ENCODE data around the gene C19orf38. TPM values are rescaled to one million over a fixed set of nuclear protein-coding genes. Genes with fewer than 3 reads are reported as not detected.
A peak's percentile ranks its signal among the peaks of the same experiment; 100 is the strongest.
"Not testable (repeated sequence)": the region's sequence is repeated elsewhere in the genome, so short reads cannot be mapped to it uniquely, and the experiment has no call there.

Gene C19orf38
- total and polyA plus RNA-seq, 2 experiments from 2014 or later: 0.20 to 0.22 TPM

GRCh38 chr19:10874024-10874423, 25.8 kb downstream of the C19orf38 start:
- 90% methylated on average over 1 of the region's 1 CpG for WGBS, 2 experiments (ENCODE audit: low coverage in 1 of 2, low lambda C conversion rate in 2 of 2, missing lambda C conversion rate in 2 of 2)
- H3K79me2 ChIP-seq (ENCODE audit: insufficient read depth): peaks cover 74% of the 10 kb centered on the region
- H3K9ac ChIP-seq: no peak overlapping the region
- peak overlapping the region; percentile 1 for H3K4me2 ChIP-seq (ENCODE audit: unreplicated experiment)
- no peaks in the 10 kb centered on the region for H3K27me3 ChIP-seq (replicated peaks; ENCODE audit: insufficient read depth)
- no peaks in the 10 kb centered on the region for H3K36me3 ChIP-seq (ENCODE audit: low read depth)
- TF ChIP-seq EZH2phosphoT487 (IDR thresholded peaks at IDR 0.05; ENCODE audit: insufficient read depth, low read depth): no peak
- TF ChIP-seq EZH2 (IDR thresholded peaks at IDR 0.05; ENCODE audit: insufficient read depth, poor library complexity, severe bottlenecking): no peak
- H3K4me3 ChIP-seq: no peak overlapping the region
- no peak for DNase-seq
- H3K4me1 ChIP-seq (ENCODE audit: insufficient read depth): peaks cover 10% of the 10 kb centered on the region
- no peaks in the 10 kb centered on the region for H3K9me2 ChIP-seq (ENCODE audit: insufficient read depth)
- H2AFZ ChIP-seq: no peak overlapping the region
- no peak overlapping the region for H3K27ac ChIP-seq
- no peaks in the 10 kb centered on the region; the same call in 1 of the 2 replicates for H4K20me1 ChIP-seq (ENCODE audit: insufficient read depth)
- no peaks in the 10 kb centered on the region for H3K9me3 ChIP-seq (ENCODE audit: low read depth)
- in situ Hi-C loops (cut with MboI): no loop called here
- H3F3A ChIP-seq (ENCODE audit: insufficient read depth): peaks cover 10% of the 10 kb centered on the region

- H3K36me3 ChIP-seq (ENCODE audit: low read depth): no peaks in the 10 kb centered on the region
- no peak overlapping the region for H3K4me3 ChIP-seq
- no peak overlapping the region for H3K9ac ChIP-seq
- H3F3A ChIP-seq (ENCODE audit: insufficient read depth): peaks cover 10% of the 10 kb centered on the region
- WGBS, 2 experiments (ENCODE audit: low coverage in 1 of 2, low lambda C conversion rate in 2 of 2, missing lambda C conversion rate in 2 of 2): 40 to 52% methylated on average over 10 of the region's 10 CpGs
- H3K4me2 ChIP-seq (ENCODE audit: unreplicated experiment): no peak overlapping the region
- H3K9me3 ChIP-seq (ENCODE audit: low read depth): no peaks in the 10 kb centered on the region
- H3K27ac ChIP-seq: no peak overlapping the region
- TF ChIP-seq EZH2phosphoT487 (IDR thresholded peaks at IDR 0.05; ENCODE audit: insufficient read depth, low read depth) (no peak), EZH2 (IDR thresholded peaks at IDR 0.05; ENCODE audit: insufficient read depth, poor library complexity, severe bottlenecking) (no peak)
- no peak overlapping the region for H2AFZ ChIP-seq
- DNase-seq: peak; percentile 31
- peaks cover 100% of the 10 kb centered on the region for H3K79me2 ChIP-seq (ENCODE audit: insufficient read depth)
- H3K9me2 ChIP-seq (ENCODE audit: insufficient read depth): no peaks in the 10 kb centered on the region
- no peaks in the 10 kb centered on the region for H3K27me3 ChIP-seq (replicated peaks; ENCODE audit: insufficient read depth)
- in situ Hi-C loops (cut with MboI): no loop called here
- no peaks in the 10 kb centered on the region; the same call in 1 of the 2 replicates for H4K20me1 ChIP-seq (ENCODE audit: insufficient read depth)
- H3K4me1 ChIP-seq (ENCODE audit: insufficient read depth): peaks cover 6% of the 10 kb centered on the region; the same call in 1 of the 2 replicates
These were observed 28.4 kb downstream of the C19orf38 start for GRCh38 chr19:10876459-10877240.

- H3K4me1 ChIP-seq (ENCODE audit: insufficient read depth); H4K20me1 ChIP-seq (ENCODE audit: insufficient read depth); H3K9me2 ChIP-seq (ENCODE audit: insufficient read depth); H3K36me3 ChIP-seq (ENCODE audit: low read depth); H3K9me3 ChIP-seq (ENCODE audit: low read depth); H3K9ac ChIP-seq; H3K27ac ChIP-seq; H2AFZ ChIP-seq; in situ Hi-C loops (cut with MboI); H3K4me3 ChIP-seq; H3K27me3 ChIP-seq (replicated peaks; ENCODE audit: insufficient read depth); H3K4me2 ChIP-seq (ENCODE audit: unreplicated experiment); H3F3A ChIP-seq (ENCODE audit: insufficient read depth); DNase-seq: not testable (repeated sequence)
- peaks cover 100% of the 10 kb centered on the region for H3K79me2 ChIP-seq (ENCODE audit: insufficient read depth)
- WGBS, 2 experiments (ENCODE audit: low coverage in 1 of 2, low lambda C conversion rate in 2 of 2, missing lambda C conversion rate in 2 of 2): 92 to 93% methylated on average over 9 of the region's 9 CpGs
These were observed 29.4 kb downstream of the C19orf38 start for GRCh38 chr19:10877608-10878007.

- Histone ChIP-seq H3K9ac (no peak overlapping the region), H3K4me2 (ENCODE audit: unreplicated experiment) (no peak overlapping the region), H3K27me3 (replicated peaks; ENCODE audit: insufficient read depth) (no peaks in the 10 kb centered on the region), H3K9me2 (ENCODE audit: insufficient read depth) (no peaks in the 10 kb centered on the region), H3F3A (ENCODE audit: insufficient read depth) (0 out of 2 replicates have a peak, but pooled peaks cover under 1% of the 10 kb centered on the region), H3K27ac (no peak overlapping the region), H3K79me2 (ENCODE audit: insufficient read depth) (peaks cover 100% of the 10 kb centered on the region), H3K9me3 (ENCODE audit: low read depth) (no peaks in the 10 kb centered on the region), H2AFZ (no peak overlapping the region), H3K4me3 (no peak overlapping the region), H3K4me1 (ENCODE audit: insufficient read depth) (peaks cover under 1% of the 10 kb centered on the region; the same call in 1 of the 2 replicates), H3K36me3 (ENCODE audit: low read depth) (no peaks in the 10 kb centered on the region), H4K20me1 (ENCODE audit: insufficient read depth) (no peaks in the 10 kb centered on the region; the same call in 1 of the 2 replicates)
- in situ Hi-C loops (cut with MboI): no loop called here
- TF ChIP-seq EZH2 (IDR thresholded peaks at IDR 0.05; ENCODE audit: insufficient read depth, poor library complexity, severe bottlenecking) (no peak), EZH2phosphoT487 (IDR thresholded peaks at IDR 0.05; ENCODE audit: insufficient read depth, low read depth) (no peak)
- WGBS, 2 experiments (ENCODE audit: low coverage in 1 of 2, low lambda C conversion rate in 2 of 2, missing lambda C conversion rate in 2 of 2): 83 to 87% methylated on average over 3 of the region's 3 CpGs
- no peak for DNase-seq
These were observed 30.0 kb downstream of the C19orf38 start for GRCh38 chr19:10878253-10878652.
